Measurements from ENCODE around the gene SLC37A2.

DNA sequence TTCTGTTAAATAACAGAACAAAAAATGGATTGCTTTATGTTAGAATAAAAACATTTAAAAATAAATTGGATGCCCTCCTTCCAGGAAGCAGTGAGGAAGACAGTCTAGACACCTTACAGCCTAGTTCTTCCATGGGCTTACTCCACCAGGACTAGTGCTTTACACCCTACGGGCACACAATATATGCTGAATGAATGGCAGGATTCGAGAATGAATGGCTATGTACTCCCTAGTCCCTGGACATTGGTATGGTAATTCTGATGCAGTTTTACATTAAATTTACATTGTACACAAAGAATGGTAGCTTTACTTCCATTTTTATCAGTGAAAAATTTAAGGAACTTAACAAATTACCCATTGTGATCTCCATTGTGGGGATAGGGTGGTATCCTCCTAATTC is 31.6 kb downstream of the SLC37A2 start:
- TF ChIP-seq, protein P1, sequence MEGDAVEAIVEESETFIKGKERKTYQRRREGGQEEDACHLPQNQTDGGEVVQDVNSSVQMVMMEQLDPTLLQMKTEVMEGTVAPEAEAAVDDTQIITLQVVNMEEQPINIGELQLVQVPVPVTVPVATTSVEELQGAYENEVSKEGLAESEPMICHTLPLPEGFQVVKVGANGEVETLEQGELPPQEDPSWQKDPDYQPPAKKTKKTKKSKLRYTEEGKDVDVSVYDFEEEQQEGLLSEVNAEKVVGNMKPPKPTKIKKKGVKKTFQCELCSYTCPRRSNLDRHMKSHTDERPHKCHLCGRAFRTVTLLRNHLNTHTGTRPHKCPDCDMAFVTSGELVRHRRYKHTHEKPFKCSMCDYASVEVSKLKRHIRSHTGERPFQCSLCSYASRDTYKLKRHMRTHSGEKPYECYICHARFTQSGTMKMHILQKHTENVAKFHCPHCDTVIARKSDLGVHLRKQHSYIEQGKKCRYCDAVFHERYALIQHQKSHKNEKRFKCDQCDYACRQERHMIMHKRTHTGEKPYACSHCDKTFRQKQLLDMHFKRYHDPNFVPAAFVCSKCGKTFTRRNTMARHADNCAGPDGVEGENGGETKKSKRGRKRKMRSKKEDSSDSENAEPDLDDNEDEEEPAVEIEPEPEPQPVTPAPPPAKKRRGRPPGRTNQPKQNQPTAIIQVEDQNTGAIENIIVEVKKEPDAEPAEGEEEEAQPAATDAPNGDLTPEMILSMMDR (conservative IDR thresholded peaks at IDR 0.05; ENCODE audit: low read depth, low read length), result no peak
- no peak for TF ChIP-seq EZH2 (IDR thresholded peaks at IDR 0.05; ENCODE audit: borderline replicate concordance, low read depth, low read length, poor library complexity, severe bottlenecking)

All from A673 (cell line).